CD14-positive monocyte (primary cell): ENCODE measurements around the gene GIMAP1. TPM values are rescaled to one million over a fixed set of nuclear protein-coding genes. Genes with fewer than 3 reads are reported as not detected.

Experiments used
- DNase-seq, 3 donors: peaks; one replicate each; pipeline ENCODE4 v3.0.0-alpha.2; 2011 to 2022
- H2AFZ ChIP-seq: 2 replicates; pipeline ENCODE4 v1.6.0; 2012; ENCODE audit warnings: mild to moderate bottlenecking, low read depth, low read length, inconsistent platforms; ENCODE audit not compliant: insufficient read depth, poor library complexity, severe bottlenecking
- H3K27ac ChIP-seq, 2 donors: 1 replicate in 1 of 2; 2 replicates in 1 of 2; pipeline ENCODE4 v1.5.1; 2012 to 2013; ENCODE audit warnings: low read length in 2 of 2, control low read depth in 1 of 2, inconsistent platforms in 1 of 2, low read depth in 1 of 2, mild to moderate bottlenecking in 1 of 2
- H3K27me3 ChIP-seq, 2 donors: one replicate each; pipeline versions ENCODE4 v1.6.0 to v1.6.1; 2011 to 2013; ENCODE audit warnings: low read length in 2 of 2; ENCODE audit not compliant: control insufficient read depth in 2 of 2, insufficient read depth in 2 of 2
- H3K36me3 ChIP-seq, 2 donors: replicated peaks in 1 of 2; 1 replicate in 1 of 2; 2 replicates in 1 of 2; pipeline versions ENCODE4 v1.5.1 to v1.6.1; 2012 to 2013; ENCODE audit warnings: low read length in 2 of 2, control low read depth in 1 of 2, inconsistent platforms in 1 of 2, mild to moderate bottlenecking in 1 of 2; ENCODE audit not compliant: insufficient read depth in 2 of 2, control insufficient read depth in 1 of 2
- H3K4me1 ChIP-seq, 2 donors: 1 replicate in 1 of 2; 2 replicates in 1 of 2; pipeline versions ENCODE4 v1.5.1 to v1.6.1; 2012 to 2013; ENCODE audit warnings: low read length in 2 of 2, control low read depth in 1 of 2, inconsistent platforms in 1 of 2, mild to moderate bottlenecking in 1 of 2, moderate library complexity in 1 of 2; ENCODE audit not compliant: insufficient read depth in 2 of 2, control insufficient read depth in 1 of 2
- H3K4me2 ChIP-seq: replicated peaks from 2 replicates; pipeline ENCODE3; 2012; ENCODE audit warnings: low read length, moderate library complexity, mild to moderate bottlenecking; ENCODE audit not compliant: poor library complexity, severe bottlenecking; ENCODE audit errors: extremely low read depth
- H3K4me3 ChIP-seq, 3 experiments: fragments of 200-600 bp in 1 of 3; sonication (generic) in 1 of 3; replicated peaks in 1 of 3; 1 replicate in 2 of 3; 2 replicates in 1 of 3; pipeline ENCODE4 v1.5.1; 2011 to 2013; ENCODE audit warnings: low read length in 3 of 3, mild to moderate bottlenecking in 3 of 3, control low read depth in 2 of 3, low read depth in 2 of 3, inconsistent platforms in 1 of 3, moderate library complexity in 1 of 3
- H3K79me2 ChIP-seq: 2 replicates; pipeline ENCODE4 v1.6.0; 2012; ENCODE audit warnings: mild to moderate bottlenecking, control low read depth, inconsistent platforms, low read length, moderate library complexity; ENCODE audit not compliant: insufficient read depth
- H3K9ac ChIP-seq: 2 replicates; pipeline ENCODE4 v1.6.0; 2017; ENCODE audit warnings: low read length, mild to moderate bottlenecking; ENCODE audit not compliant: insufficient read depth, poor library complexity, severe bottlenecking
- H3K9me3 ChIP-seq, 2 donors: replicated peaks in 1 of 2; 1 replicate in 1 of 2; 2 replicates in 1 of 2; pipeline versions ENCODE4 v1.5.1 to v1.6.1; 2012 to 2013; ENCODE audit warnings: low read length in 2 of 2, control low read depth in 1 of 2; ENCODE audit not compliant: control insufficient read depth in 1 of 2, insufficient read depth in 1 of 2
- H4K20me1 ChIP-seq: 2 replicates; pipeline ENCODE4 v1.6.0; 2012; ENCODE audit warnings: mild to moderate bottlenecking, low read length, control low read depth, moderate library complexity; ENCODE audit not compliant: insufficient read depth
- H3K27ac Mint-ChIP-seq, 7 donors: one replicate each; pipeline ENCODE4 v1.8.0; 2020; ENCODE audit warnings: mild to moderate bottlenecking in 7 of 7, mixed read lengths in 7 of 7, moderate library complexity in 6 of 7, inconsistent platforms in 2 of 7
- H3K27me3 Mint-ChIP-seq, 3 donors: one replicate each; pipeline ENCODE4 v1.8.0; 2021 to 2022; ENCODE audit warnings: low read depth in 3 of 3, mild to moderate bottlenecking in 3 of 3, mixed read lengths in 3 of 3, moderate library complexity in 3 of 3, inconsistent platforms in 1 of 3
- H3K36me3 Mint-ChIP-seq, 2 donors: one replicate each; pipeline ENCODE4 v1.8.0; 2020; ENCODE audit warnings: mixed read lengths in 2 of 2, inconsistent platforms in 1 of 2, mild to moderate bottlenecking in 1 of 2
- H3K4me1 Mint-ChIP-seq: one replicate; pipeline ENCODE4 v1.8.0; 2020; ENCODE audit warnings: mild to moderate bottlenecking, mixed read lengths
- H3K4me3 Mint-ChIP-seq, 2 donors: one replicate each; pipeline ENCODE4 v1.8.0; 2020; ENCODE audit warnings: mild to moderate bottlenecking in 2 of 2, mixed read lengths in 2 of 2, moderate library complexity in 1 of 2
- H3K9me3 Mint-ChIP-seq, 7 donors: one replicate each; pipeline ENCODE4 v1.8.0; 2020 to 2022; ENCODE audit warnings: mixed read lengths in 7 of 7, mild to moderate bottlenecking in 6 of 7, moderate library complexity in 6 of 7, inconsistent platforms in 2 of 7
- CTCF ChIP-seq: fragments of 200-600 bp; IDR thresholded peaks from one replicate; pipeline ENCODE4 v1.8.0; 2022; ENCODE audit warnings: antibody characterized with exemption, mild to moderate bottlenecking
- WGBS: methylation state at CpG from one replicate; pipeline ENCODE4 v1.1.5; 2013; ENCODE audit warnings: missing lambda C conversion rate; ENCODE audit not compliant: insufficient coverage; 5-methylcytosine and 5-hydroxymethylcytosine counted together
- intact Hi-C, 2 donors: fragments of 100-400 bp; cut with micrococcal nuclease; formaldehyde crosslinking; loops; one replicate each; pipeline versions ENCODE4 v1.15.0 to v1.15.1; 2023
- polyA plus RNA-seq, 3 donors: library from polyadenylated mRNA; depleted of rRNA in 1 of 3; unstranded in 2 of 3; stranded (reverse) in 1 of 3; fragments of 300-500 nt in 2 of 3; fragments of >200 nt in 1 of 3; fragmentation: Illumina TruSeq in 2 of 3; gene quantifications; 1 replicate in 2 of 3; 2 replicates in 1 of 3; pipeline ENCODE4 v1.2.3, GENCODE V29; 2012 to 2021

The GIMAP1 gene
- polyA plus RNA-seq, 3 donors: 10.9 to 19.6 (median 11.4) TPM

GRCh38 chr7:150723467-150723866 lies 7.1 kb downstream of the GIMAP1 start:
- peaks cover 78% of the 10 kb centered on the region for H4K20me1 ChIP-seq
- no peaks in the 10 kb centered on the region for H3K27me3 Mint-ChIP-seq
- intact Hi-C loops: no loop called here

DNA sequence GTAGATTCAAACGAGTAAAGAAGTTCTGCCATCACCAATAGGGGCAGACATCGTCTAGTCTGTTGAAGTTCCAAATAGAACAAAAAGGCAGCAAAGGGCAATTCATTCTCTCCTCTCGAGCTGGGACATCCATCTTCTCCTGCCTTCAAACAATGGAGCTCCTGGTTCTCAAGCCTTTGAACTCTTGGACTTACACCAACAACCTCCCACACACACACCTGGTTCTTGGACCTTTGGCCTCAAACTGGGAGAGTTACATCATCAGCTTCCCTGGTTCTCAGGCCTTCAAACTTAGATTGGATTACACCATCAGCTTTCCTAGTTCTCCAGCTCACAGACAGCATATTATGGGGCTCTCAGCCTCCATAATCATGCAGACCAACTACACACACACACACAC lies 11.0 kb downstream of the GIMAP1 start:
- no peaks in the 10 kb centered on the region for H3K9me3 ChIP-seq
- DNase-seq: no peak
- peaks cover 15% of the 10 kb centered on the region for H3K4me1 Mint-ChIP-seq
- no peak overlapping the region for H3K4me3 ChIP-seq
- H2AFZ ChIP-seq: no peak overlapping the region
- no peaks in the 10 kb centered on the region for H3K27me3 ChIP-seq
- H3K4me2 ChIP-seq: no peak overlapping the region
- peaks cover 6 to 13% (median 7%) of the 10 kb centered on the region in 7 donors for H3K9me3 Mint-ChIP-seq
- 100% methylated on average over 2 of the region's 3 CpGs for WGBS
- H3K36me3 ChIP-seq: peaks cover 9 to 24% of the 10 kb centered on the region in 2 donors
- no peak overlapping the region for H3K4me3 Mint-ChIP-seq
- no peak overlapping the region for H3K9ac ChIP-seq
- intact Hi-C loops: no loop called here
- peaks cover 26 to 27% of the 10 kb centered on the region in 2 donors for H3K36me3 Mint-ChIP-seq
- H4K20me1 ChIP-seq: peaks cover 39% of the 10 kb centered on the region
- H3K79me2 ChIP-seq: peaks cover 14% of the 10 kb centered on the region
- peaks cover 4 to 5% of the 10 kb centered on the region in 2 donors for H3K4me1 ChIP-seq
- no peak overlapping the region for H3K27ac Mint-ChIP-seq
- no peak overlapping the region for H3K27ac ChIP-seq
- H3K27me3 Mint-ChIP-seq: no peaks in the 10 kb centered on the region
- no peak for TF ChIP-seq CTCF

More at GRCh38 chr7:150723467-150723866, 7.1 kb downstream of the GIMAP1 start:
- no peak overlapping the region for H3K9ac ChIP-seq
- no peak overlapping the region for H3K4me3 ChIP-seq
- peaks cover 40 to 43% of the 10 kb centered on the region in 2 donors for H3K4me1 ChIP-seq
- no peaks in the 10 kb centered on the region for H3K9me3 ChIP-seq
- Mint-ChIP-seq H3K27ac (no peak overlapping the region), H3K36me3 (peaks cover 62 to 66% of the 10 kb centered on the region in 2 donors), H3K4me3 (no peak overlapping the region), H3K9me3 (peaks cover 3 to 10% (median 6%) of the 10 kb centered on the region in 7 donors), H3K4me1 (peaks cover 54% of the 10 kb centered on the region)
- no peak for TF ChIP-seq CTCF
- WGBS: no CpG with 5 or more reads among the region's 1 CpG
- H3K79me2 ChIP-seq: peaks cover 53% of the 10 kb centered on the region
- no peak overlapping the region for H3K4me2 ChIP-seq
- H3K27me3 ChIP-seq: no peaks in the 10 kb centered on the region
- peaks cover 42 to 63% of the 10 kb centered on the region in 2 donors for H3K36me3 ChIP-seq
- no peak overlapping the region for H3K27ac ChIP-seq
- no peak for DNase-seq
- H2AFZ ChIP-seq: no peak overlapping the region
